ENCODE results near the gene NMRK2. TPM values are rescaled to one million over a fixed set of nuclear protein-coding genes. Genes with fewer than 3 reads are reported as not detected.

The NMRK2 gene
- total RNA-seq, 2 donors from 2014 or later: 0.27 TPM; not detected in 1

- Histone ChIP-seq H3K27ac (no peak overlapping the region), H3K36me3 (no peaks in the 10 kb centered on the region), H3K9me3 (no peaks in the 10 kb centered on the region), H3K9ac (ENCODE audit: low read depth in 2 of 2, low read length in 2 of 2) (no peak overlapping the region), H3K27me3 (no peaks in the 10 kb centered on the region), H3K4me1 (no peaks in the 10 kb centered on the region), H3K4me3 (no peak overlapping the region)
- intact Hi-C loops (cut with DNase I): no loop called here
- no peak for TF ChIP-seq CTCF (IDR thresholded peaks at IDR 0.05)
- DNase-seq: no peak
These were observed 34.9 kb upstream of the NMRK2 start for GRCh38 chr19:3897936-3898335.

- no peak overlapping the region for H3K27ac ChIP-seq
- no peaks in the 10 kb centered on the region for H3K4me1 ChIP-seq
- no peaks in the 10 kb centered on the region for H3K36me3 ChIP-seq
- no peaks in the 10 kb centered on the region for H3K9me3 ChIP-seq
- intact Hi-C loops (cut with DNase I): no loop called here
- TF ChIP-seq CTCF (IDR thresholded peaks at IDR 0.05): no peak
- H3K27me3 ChIP-seq: no peaks in the 10 kb centered on the region
- no peak for DNase-seq
- no peak overlapping the region for H3K9ac ChIP-seq (ENCODE audit: low read depth in 2 of 2, low read length in 2 of 2)
- H3K4me3 ChIP-seq: no peak overlapping the region
These were observed 34.4 kb upstream of the NMRK2 start for GRCh38 chr19:3898426-3898825.

GRCh38 chr19:3899531-3900294 is 33.2 kb upstream of the NMRK2 start:
- Histone ChIP-seq H3K4me1 (no peaks in the 10 kb centered on the region), H3K9ac (ENCODE audit: low read depth in 2 of 2, low read length in 2 of 2) (no peak overlapping the region), H3K27me3 (no peaks in the 10 kb centered on the region), H3K9me3 (no peaks in the 10 kb centered on the region), H3K4me3 (no peak overlapping the region), H3K36me3 (no peaks in the 10 kb centered on the region), H3K27ac (no peak overlapping the region)
- DNase-seq: no peak
- TF ChIP-seq CTCF (IDR thresholded peaks at IDR 0.05): no peak
- intact Hi-C loops (cut with DNase I): no loop called here

- Histone ChIP-seq H3K4me1 (no peaks in the 10 kb centered on the region), H3K27ac (no peak overlapping the region), H3K9ac (ENCODE audit: low read depth in 2 of 2, low read length in 2 of 2) (no peak overlapping the region), H3K9me3 (no peaks in the 10 kb centered on the region), H3K4me3 (no peak overlapping the region), H3K36me3 (no peaks in the 10 kb centered on the region), H3K27me3 (no peaks in the 10 kb centered on the region)
- intact Hi-C loops (cut with DNase I): no loop called here
- DNase-seq: no peak
- TF ChIP-seq CTCF (IDR thresholded peaks at IDR 0.05): no peak
These were observed 30.4 kb upstream of the NMRK2 start for GRCh38 chr19:3902317-3902973.

GRCh38 chr19:3904233-3904632 is 28.6 kb upstream of the NMRK2 start:
- intact Hi-C loops (cut with DNase I): no loop called here
- no peak for DNase-seq
- no peaks in the 10 kb centered on the region for H3K27me3 ChIP-seq

More at GRCh38 chr19:3904233-3904632, 28.6 kb upstream of the NMRK2 start:
- Histone ChIP-seq H3K9ac (ENCODE audit: low read depth in 2 of 2, low read length in 2 of 2) (no peak overlapping the region), H3K27ac (no peak overlapping the region), H3K36me3 (no peaks in the 10 kb centered on the region), H3K9me3 (no peaks in the 10 kb centered on the region), H3K4me1 (no peaks in the 10 kb centered on the region), H3K4me3 (no peak overlapping the region)
- no peak for TF ChIP-seq CTCF (IDR thresholded peaks at IDR 0.05)

Data from colonic mucosa (tissue), 4 donors.